Eye (tissue), 1 donor: ENCODE measurements around the gene SNX14.
A peak's percentile ranks its signal among the peaks of the same experiment; 100 is the strongest.

Source experiments
- DNase-seq: peaks from one replicate; pipeline ENCODE4 v3.0.0-alpha.2; 2015

Gene SNX14

DNA sequence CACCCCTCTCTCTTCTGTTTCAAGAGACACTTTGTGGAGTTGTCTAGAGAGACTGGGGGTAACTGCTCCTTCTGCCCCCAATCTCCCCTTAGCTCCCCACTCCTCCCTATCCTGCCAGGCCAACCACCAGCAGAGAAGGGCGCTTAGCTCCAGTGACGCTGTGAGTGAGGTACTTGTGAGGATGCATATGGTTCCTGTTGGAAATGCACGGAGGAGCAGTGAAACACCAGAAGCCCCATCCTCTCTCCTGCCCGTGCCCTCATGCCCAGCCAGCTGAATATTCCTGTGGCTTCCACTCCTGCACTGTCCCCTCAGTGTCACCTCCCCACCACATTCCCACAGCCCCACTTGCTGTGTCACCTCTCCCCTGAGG lies 131.9 kb downstream of the SNX14 start:
- DNase-seq, result no peak

DNA sequence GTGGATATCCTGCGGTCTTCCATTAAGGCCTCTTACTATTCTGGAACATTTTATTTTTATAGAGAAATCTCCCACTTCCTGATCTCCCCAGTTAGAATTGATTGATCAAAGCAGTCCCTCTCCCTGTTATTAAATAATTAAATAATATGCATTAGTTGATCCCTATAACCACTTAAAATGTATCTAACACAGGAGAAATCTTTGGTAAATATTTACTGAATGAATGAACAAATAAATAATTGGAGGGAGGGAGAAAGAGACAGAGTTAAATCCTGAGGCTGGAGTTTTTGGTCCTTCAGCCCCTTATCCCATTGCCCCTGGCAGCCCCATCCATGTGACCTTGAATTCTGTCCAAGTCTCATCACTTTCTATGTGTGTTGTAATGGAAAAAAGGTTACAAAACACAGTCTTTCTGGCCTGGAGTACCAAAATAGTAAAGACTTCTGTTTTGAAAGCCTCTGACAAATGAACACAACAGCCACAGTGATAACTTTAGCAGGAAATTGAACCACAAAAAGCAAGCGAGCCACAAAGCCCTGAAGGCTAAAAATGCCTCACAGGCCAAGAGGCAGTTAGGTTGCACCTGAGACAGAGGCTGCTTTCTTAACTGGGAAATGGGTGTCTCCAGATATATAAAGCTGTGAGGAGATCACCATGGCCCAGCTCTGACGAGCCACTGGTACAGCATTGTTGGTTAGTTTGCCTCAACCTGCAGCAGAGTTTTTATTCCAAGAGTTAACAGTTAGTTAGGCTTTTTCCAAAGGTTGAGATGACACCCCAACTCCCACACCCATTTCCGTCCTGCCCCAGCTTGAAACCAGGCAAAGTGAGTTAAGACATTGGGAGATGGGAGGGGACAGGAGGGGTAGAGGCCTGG lies 132.5 kb downstream of the SNX14 start:
- no peak for DNase-seq

DNA sequence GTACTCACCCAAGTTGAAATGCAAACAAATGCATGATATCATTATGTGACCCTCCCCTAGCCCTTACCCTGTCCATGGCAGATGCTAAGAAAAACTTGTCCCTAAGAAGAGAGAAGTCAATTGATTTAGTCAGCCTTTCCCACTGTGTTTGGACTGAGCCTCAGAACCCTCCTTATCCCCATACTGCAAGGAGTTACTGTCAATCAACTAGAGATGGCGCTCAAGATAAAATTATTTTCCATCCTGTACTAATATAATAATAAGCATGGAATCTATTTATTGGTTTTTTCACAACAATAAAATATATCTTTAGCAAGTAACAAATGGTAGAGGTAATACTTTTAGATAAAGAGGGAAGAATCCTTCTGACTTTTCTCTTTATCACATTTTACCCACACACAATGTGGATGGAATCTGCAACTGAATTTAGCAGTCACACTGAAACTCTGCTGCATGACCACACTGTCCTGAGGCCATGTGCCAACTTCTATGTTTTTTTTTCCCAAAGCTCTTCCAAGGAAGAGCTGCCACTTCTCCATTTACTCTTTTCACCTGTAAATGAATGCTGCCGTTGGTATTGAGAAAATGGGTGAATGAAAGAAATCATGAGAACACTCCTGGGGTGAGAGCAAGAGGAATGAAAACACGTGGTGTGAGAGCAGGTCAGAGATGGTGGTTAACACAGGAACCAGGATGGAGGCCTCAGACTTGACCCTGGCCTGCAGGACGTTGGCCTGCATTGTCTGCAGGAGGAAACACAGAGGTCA lies 133.3 kb downstream of the SNX14 start:
- no peak for DNase-seq

DNA sequence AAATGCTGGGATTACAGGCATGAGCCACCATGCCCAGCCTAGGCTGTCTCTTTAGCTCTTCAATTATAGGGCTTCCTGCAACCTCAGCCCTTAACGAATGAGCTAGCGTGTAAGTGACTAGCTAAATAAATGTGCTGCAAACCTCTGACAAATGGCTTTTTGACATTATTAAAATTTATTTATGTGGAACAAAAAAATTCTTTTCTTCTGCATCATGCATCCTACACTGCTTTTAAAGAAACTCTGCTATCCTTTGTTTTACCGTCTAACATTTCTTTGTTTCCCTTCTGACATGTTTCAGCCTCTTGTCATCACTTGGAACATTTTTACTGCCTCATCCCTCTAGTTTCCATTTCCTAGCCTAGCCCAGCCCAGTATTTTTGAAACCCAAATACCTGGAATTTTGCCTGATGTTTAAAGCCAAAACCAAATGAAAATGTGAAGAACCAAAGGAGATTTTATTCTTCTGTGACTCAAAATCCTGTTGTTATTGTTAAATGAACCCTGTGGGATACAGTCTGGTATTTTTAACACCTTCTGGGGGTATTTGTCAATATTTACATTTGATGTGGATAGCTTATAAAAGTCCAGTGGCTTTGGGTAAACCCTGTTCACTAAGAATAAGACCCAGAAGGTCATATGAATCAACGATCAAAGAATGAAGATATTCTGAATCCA lies 134.3 kb downstream of the SNX14 start:
- peak; percentile 51 for DNase-seq

DNA sequence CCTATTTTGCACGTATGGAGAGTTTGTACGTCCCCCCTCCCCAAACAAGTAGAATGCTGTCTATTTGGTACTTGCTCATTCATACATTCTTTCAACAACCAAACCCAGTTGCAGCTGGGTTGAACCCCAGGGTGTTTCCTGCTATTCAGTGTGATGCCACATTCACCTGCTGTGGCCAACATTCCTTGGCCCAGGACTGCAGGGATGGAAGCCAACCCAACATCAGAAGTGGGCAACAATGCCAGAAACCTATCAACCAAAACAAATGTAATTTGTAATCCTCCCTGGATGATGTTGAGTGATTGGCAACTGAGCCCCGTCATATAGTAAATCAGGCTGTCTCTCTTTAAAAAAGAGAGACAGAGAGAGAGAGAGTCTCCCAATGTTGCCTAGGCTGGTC lies 134.9 kb downstream of the SNX14 start:
- DNase-seq, result no peak

DNA sequence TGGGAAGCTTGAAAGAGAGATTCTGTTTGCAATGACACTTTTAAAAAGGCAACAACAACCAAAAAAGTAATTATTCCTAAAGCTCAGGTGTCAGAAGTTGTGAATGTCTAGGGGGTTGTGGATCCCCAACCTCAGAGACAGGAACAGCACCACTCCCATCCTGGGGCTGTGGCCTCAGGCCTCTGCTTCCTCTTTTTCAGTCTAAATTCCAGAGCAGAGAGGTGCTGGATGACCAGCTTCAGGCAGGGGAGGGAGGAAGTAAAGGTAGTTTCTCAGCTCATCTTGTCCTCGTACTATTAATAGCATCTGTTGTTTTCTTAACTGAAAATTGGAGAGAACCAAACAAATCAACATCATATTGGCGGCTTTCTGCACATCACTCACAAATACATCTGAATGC lies 135.5 kb downstream of the SNX14 start:
- DNase-seq, result no peak

DNA sequence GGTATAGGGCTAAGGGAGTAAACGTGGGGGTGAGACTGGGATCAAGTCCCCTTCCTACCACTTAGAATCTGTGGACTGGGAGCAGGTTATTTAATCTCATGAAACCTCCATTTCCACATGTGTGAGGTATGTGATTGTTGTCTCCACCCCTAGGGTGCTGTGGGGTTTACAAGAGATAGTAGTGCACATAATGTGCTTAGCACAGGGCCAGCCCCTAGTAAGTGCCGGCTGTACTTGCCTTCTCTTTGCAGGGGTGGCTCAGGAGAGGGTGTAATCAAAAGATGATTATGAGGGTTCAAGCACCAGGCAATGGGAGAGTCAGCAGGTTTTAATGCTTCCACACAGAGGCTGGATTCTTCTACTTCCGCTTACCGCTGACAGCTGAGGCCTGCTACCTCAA lies 136.9 kb downstream of the SNX14 start:
- no peak for DNase-seq
